ENCODE results near the gene TMEM72. TPM values are rescaled to one million over a fixed set of nuclear protein-coding genes. Genes with fewer than 3 reads are reported as not detected.
A peak's percentile ranks its signal among the peaks of the same experiment; 100 is the strongest.

Gene TMEM72
- total RNA-seq, 1 donor from 2014 or later = not detected

DNA sequence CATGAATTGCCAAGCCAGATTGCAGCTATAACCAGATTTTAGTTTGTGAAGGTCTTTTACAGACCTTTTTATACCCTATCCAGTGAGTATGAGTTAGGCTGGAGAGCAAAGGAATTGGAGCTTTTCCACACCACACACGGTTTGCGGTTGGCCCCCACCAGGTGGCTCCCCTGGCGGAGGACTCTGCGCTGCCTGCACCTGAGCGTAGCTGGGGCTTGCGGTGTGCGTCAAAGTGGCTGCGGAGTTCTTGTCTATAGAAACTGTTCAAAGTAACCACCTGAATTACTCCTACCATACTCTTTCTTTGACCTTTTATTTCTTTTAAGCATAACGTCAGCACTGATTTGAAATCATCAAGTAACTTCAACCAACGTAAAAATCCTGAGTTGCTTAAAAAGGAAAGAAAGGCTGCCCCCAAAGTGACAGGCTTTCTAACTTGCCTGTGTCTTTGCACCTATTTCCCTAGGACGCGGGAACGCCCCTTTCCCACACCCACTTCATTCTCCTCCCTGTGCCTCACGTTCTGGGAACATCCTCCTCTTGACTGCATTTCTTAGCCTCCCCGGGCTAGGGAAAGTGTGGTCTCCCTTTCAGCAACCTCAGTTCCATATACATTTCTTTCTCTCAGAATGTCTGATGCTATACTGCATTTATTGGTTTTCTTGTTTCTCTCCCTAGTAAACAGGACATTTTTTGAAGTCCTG lies 47.6 kb upstream of the TMEM72 start:
- H4K20me1 ChIP-seq (ENCODE audit: insufficient read depth, low read length) = no peaks in the 10 kb centered on the region
- no peak overlapping the region for H3K27ac ChIP-seq (ENCODE audit: low read depth, low read length)
- peaks cover 27% of the 10 kb centered on the region for H3K4me1 ChIP-seq (ENCODE audit: insufficient read depth, low read length)
- peak; percentile 65 for DNase-seq (ENCODE audit: low read depth)
- no peak overlapping the region for H3K4me3 ChIP-seq (ENCODE audit: insufficient read depth, low read depth, low read length)
- H3K9ac ChIP-seq (ENCODE audit: low read length) = no peak overlapping the region
- H3K9me3 ChIP-seq (ENCODE audit: insufficient read depth, low read depth, low read length) = no peaks in the 10 kb centered on the region
- peak; percentile 76 for FAIRE-seq
- H3K27me3 Mint-ChIP-seq (ENCODE audit: low read depth, unreplicated experiment) = peaks cover 23% of the 10 kb centered on the region
- no peak overlapping the region for H3K4me3 Mint-ChIP-seq (ENCODE audit: unreplicated experiment)
- peaks cover 14% of the 10 kb centered on the region for H3K4me1 Mint-ChIP-seq (ENCODE audit: low read depth, unreplicated experiment)
- H3K4me2 ChIP-seq (ENCODE audit: low read length) = peak overlapping the region; percentile 87
- no peak for TF ChIP-seq EZH2 (IDR thresholded peaks at IDR 0.05; ENCODE audit: insufficient read depth, low read length)
- no peak for TF ChIP-seq CTCF (IDR thresholded peaks at IDR 0.05; ENCODE audit: insufficient read depth, low read depth, low read length)
- H3K27me3 ChIP-seq (ENCODE audit: insufficient read depth, low read length) = no peaks in the 10 kb centered on the region
- no peak overlapping the region for H2AFZ ChIP-seq (ENCODE audit: low read depth, low read length)
- no peaks in the 10 kb centered on the region for H3K36me3 ChIP-seq (ENCODE audit: insufficient read depth, low read length)
- H3K79me2 ChIP-seq (ENCODE audit: insufficient read depth, low read length) = no peaks in the 10 kb centered on the region
- H3K9me3 Mint-ChIP-seq (ENCODE audit: unreplicated experiment) = peaks cover 7% of the 10 kb centered on the region
- H3K27ac Mint-ChIP-seq (ENCODE audit: unreplicated experiment) = no peak overlapping the region
- no peaks in the 10 kb centered on the region for H3K36me3 Mint-ChIP-seq (ENCODE audit: low read depth, unreplicated experiment)

- Histone ChIP-seq H3K27ac (ENCODE audit: low read depth, low read length) (no peak overlapping the region), H4K20me1 (ENCODE audit: insufficient read depth, low read length) (no peaks in the 10 kb centered on the region), H3K9me3 (ENCODE audit: insufficient read depth, low read depth, low read length) (no peaks in the 10 kb centered on the region), H3K27me3 (ENCODE audit: insufficient read depth, low read length) (no peaks in the 10 kb centered on the region), H3K4me1 (ENCODE audit: insufficient read depth, low read length) (peaks cover 27% of the 10 kb centered on the region), H3K4me2 (ENCODE audit: low read length) (peak overlapping the region; percentile 87), H2AFZ (ENCODE audit: low read depth, low read length) (peak overlapping the region; percentile 95), H3K79me2 (ENCODE audit: insufficient read depth, low read length) (no peaks in the 10 kb centered on the region), H3K9ac (ENCODE audit: low read length) (peak overlapping the region; percentile 76), H3K4me3 (ENCODE audit: insufficient read depth, low read depth, low read length) (peak overlapping the region; percentile 67), H3K36me3 (ENCODE audit: insufficient read depth, low read length) (no peaks in the 10 kb centered on the region)
- Mint-ChIP-seq H3K27me3 (ENCODE audit: low read depth, unreplicated experiment) (peaks cover 23% of the 10 kb centered on the region), H3K4me1 (ENCODE audit: low read depth, unreplicated experiment) (peaks cover 14% of the 10 kb centered on the region), H3K36me3 (ENCODE audit: low read depth, unreplicated experiment) (no peaks in the 10 kb centered on the region), H3K4me3 (ENCODE audit: unreplicated experiment) (no peak overlapping the region), H3K9me3 (ENCODE audit: unreplicated experiment) (peaks cover 7% of the 10 kb centered on the region), H3K27ac (ENCODE audit: unreplicated experiment) (no peak overlapping the region)
- DNase-seq (ENCODE audit: low read depth) = no peak
- no peak for TF ChIP-seq EZH2 (IDR thresholded peaks at IDR 0.05; ENCODE audit: insufficient read depth, low read length)
- FAIRE-seq = no peak
These were observed 47.1 kb upstream of the TMEM72 start for GRCh38 chr10:44864051-44864450.

- Mint-ChIP-seq H3K9me3 (ENCODE audit: unreplicated experiment) (peaks cover 7% of the 10 kb centered on the region), H3K27me3 (ENCODE audit: low read depth, unreplicated experiment) (peaks cover 23% of the 10 kb centered on the region), H3K4me1 (ENCODE audit: low read depth, unreplicated experiment) (peaks cover 14% of the 10 kb centered on the region), H3K27ac (ENCODE audit: unreplicated experiment) (peak overlapping the region; percentile 95), H3K36me3 (ENCODE audit: low read depth, unreplicated experiment) (no peaks in the 10 kb centered on the region), H3K4me3 (ENCODE audit: unreplicated experiment) (peak overlapping the region; percentile 86)
- H2AFZ ChIP-seq (ENCODE audit: low read depth, low read length) = peak overlapping the region; percentile 95
- H3K27me3 ChIP-seq (ENCODE audit: insufficient read depth, low read length) = no peaks in the 10 kb centered on the region
- no peak for FAIRE-seq
- H3K79me2 ChIP-seq (ENCODE audit: insufficient read depth, low read length) = no peaks in the 10 kb centered on the region
- H3K4me3 ChIP-seq (ENCODE audit: insufficient read depth, low read depth, low read length) = peak overlapping the region; percentile 67
- peak overlapping the region; percentile 46 for H3K27ac ChIP-seq (ENCODE audit: low read depth, low read length)
- peak; percentile 73 for DNase-seq (ENCODE audit: low read depth)
- no peaks in the 10 kb centered on the region for H3K9me3 ChIP-seq (ENCODE audit: insufficient read depth, low read depth, low read length)
- H3K9ac ChIP-seq (ENCODE audit: low read length) = peak overlapping the region; percentile 76
- no peaks in the 10 kb centered on the region for H3K36me3 ChIP-seq (ENCODE audit: insufficient read depth, low read length)
- TF ChIP-seq CTCF (IDR thresholded peaks at IDR 0.05; ENCODE audit: insufficient read depth, low read depth, low read length) (peak; percentile 84), EZH2 (IDR thresholded peaks at IDR 0.05; ENCODE audit: insufficient read depth, low read length) (no peak)
- peak overlapping the region; percentile 87 for H3K4me2 ChIP-seq (ENCODE audit: low read length)
- no peaks in the 10 kb centered on the region for H4K20me1 ChIP-seq (ENCODE audit: insufficient read depth, low read length)
- H3K4me1 ChIP-seq (ENCODE audit: insufficient read depth, low read length) = peaks cover 27% of the 10 kb centered on the region
These were observed 46.4 kb upstream of the TMEM72 start for GRCh38 chr10:44864637-44865288.
